ENCODE measurements around the gene HACD3.

DNA sequence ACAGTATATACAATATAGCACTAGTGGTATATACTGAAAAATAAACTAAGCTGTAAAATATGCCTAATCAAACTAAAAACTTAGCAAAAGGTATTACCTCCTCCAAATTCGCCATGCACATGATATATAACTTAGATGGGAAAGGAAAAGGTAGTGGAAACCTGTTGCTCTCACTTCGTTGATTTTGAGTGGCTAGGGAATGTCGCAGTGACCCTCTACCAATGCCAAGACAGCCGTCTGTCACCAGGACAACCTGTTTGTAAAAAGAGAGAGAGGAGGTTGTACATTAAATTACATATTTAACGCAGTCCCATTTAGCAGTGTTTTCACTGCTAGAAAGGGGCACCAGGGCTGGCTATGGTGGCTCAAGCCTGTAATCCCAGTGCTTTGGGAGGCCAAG is 69.4 kb downstream of the HACD3 start:
- TF ChIP-seq CTCF (IDR thresholded peaks at IDR 0.05) (no peak), EP300 (IDR thresholded peaks at IDR 0.05) (no peak)
